Measurements from ENCODE around the gene TBL1X.
"Not testable (repeated sequence)": the region's sequence is repeated elsewhere in the genome, so short reads cannot be mapped to it uniquely, and the experiment has no call there.

The TBL1X gene

GRCh38 chrX:9758021-9758638 lies 293.3 kb downstream of the TBL1X start:
- Histone ChIP-seq H3K27ac (ENCODE audit: low read length) (no peak overlapping the region), H3K4me1 (ENCODE audit: insufficient read depth, low read length) (no peaks in the 10 kb centered on the region), H3K9me3 (ENCODE audit: insufficient read depth, low read depth, low read length) (no peaks in the 10 kb centered on the region), H3K9ac (ENCODE audit: low read depth, low read length) (no peak overlapping the region), H3K27me3 (ENCODE audit: insufficient read depth, low read length) (no peaks in the 10 kb centered on the region), H3K4me3 (ENCODE audit: low read length) (no peak overlapping the region), H3K36me3 (ENCODE audit: insufficient read depth, low read depth, low read length) (no peaks in the 10 kb centered on the region)

- Histone ChIP-seq H3K9ac (ENCODE audit: low read depth, low read length) (no peak overlapping the region), H3K4me1 (ENCODE audit: insufficient read depth, low read length) (no peaks in the 10 kb centered on the region), H3K36me3 (ENCODE audit: insufficient read depth, low read depth, low read length) (no peaks in the 10 kb centered on the region), H3K9me3 (ENCODE audit: insufficient read depth, low read depth, low read length) (no peaks in the 10 kb centered on the region), H3K27ac (ENCODE audit: low read length) (no peak overlapping the region), H3K4me3 (ENCODE audit: low read length) (no peak overlapping the region), H3K27me3 (ENCODE audit: insufficient read depth, low read length) (no peaks in the 10 kb centered on the region)
These were observed 294.5 kb downstream of the TBL1X start for GRCh38 chrX:9759337-9759736.

DNA sequence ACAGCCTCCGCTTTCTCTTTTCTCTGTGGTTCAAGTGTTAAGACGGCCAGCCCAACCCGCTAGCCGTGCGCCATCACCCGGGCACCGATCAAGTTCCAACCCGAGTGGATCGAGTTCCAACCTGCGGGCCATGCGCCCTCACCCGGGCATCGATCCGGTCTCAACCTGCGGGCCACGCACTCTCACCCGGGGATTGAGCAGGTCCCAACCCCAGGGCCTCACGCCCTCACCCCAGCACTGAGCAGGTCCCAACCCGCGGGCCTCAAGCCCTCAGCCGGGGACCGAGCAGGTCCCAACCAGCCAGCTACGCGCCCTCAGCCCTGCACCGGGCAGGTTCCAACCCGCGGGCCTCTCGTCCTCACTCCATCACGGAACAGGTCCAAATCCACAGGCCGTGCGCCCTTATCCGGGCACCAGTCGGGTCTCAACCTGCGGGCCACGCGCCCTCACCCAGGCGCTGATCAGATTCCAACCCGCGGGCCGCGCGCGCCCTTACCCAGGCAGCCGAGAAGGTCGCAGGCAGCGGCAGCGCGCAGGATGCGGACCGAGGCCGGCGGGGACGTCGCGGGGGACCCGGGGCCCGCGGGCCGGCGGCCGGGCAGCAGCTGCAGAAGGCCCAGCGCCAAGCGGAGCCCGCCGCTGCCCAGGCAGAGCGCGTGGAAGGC lies 300.3 kb downstream of the TBL1X start:
- peak overlapping the region; percentile 53 for H3K9ac ChIP-seq (ENCODE audit: low read depth, low read length)

GRCh38 chrX:9765737-9766097 lies 300.9 kb downstream of the TBL1X start, which contains the start of gene GPR143:
GPR143 (minus strand) TSS chrX:9765847; CDS start chrX:9765817, 30 bp downstream.
- H3K9me3 ChIP-seq (ENCODE audit: insufficient read depth, low read depth, low read length) = no peaks in the 10 kb centered on the region
- H3K36me3 ChIP-seq (ENCODE audit: insufficient read depth, low read depth, low read length) = no peaks in the 10 kb centered on the region
- peak within 1 kb of the TSS; percentile 60; the same call in 1 of the 2 replicates for H3K4me3 ChIP-seq (ENCODE audit: low read length)
- peak within 1 kb of the TSS; percentile 53 for H3K9ac ChIP-seq (ENCODE audit: low read depth, low read length)
- H3K27me3 ChIP-seq (ENCODE audit: insufficient read depth, low read length) = no peaks in the 10 kb centered on the region
- H3K4me1 ChIP-seq (ENCODE audit: insufficient read depth, low read length) = peaks cover 4% of the 10 kb centered on the region; the same call in 1 of the 2 replicates
- no peak within 1 kb of the TSS for H3K27ac ChIP-seq (ENCODE audit: low read length)

More for the DNA sequence above, 300.3 kb downstream of the TBL1X start:
- Histone ChIP-seq H3K27me3 (ENCODE audit: insufficient read depth, low read length) (no peaks in the 10 kb centered on the region), H3K36me3 (ENCODE audit: insufficient read depth, low read depth, low read length) (no peaks in the 10 kb centered on the region), H3K4me1 (ENCODE audit: insufficient read depth, low read length) (peaks cover 4% of the 10 kb centered on the region; the same call in 1 of the 2 replicates), H3K27ac (ENCODE audit: low read length) (no peak overlapping the region), H3K9me3 (ENCODE audit: insufficient read depth, low read depth, low read length) (no peaks in the 10 kb centered on the region), H3K4me3 (ENCODE audit: low read length) (peak overlapping the region; percentile 60; the same call in 1 of the 2 replicates)

DNA sequence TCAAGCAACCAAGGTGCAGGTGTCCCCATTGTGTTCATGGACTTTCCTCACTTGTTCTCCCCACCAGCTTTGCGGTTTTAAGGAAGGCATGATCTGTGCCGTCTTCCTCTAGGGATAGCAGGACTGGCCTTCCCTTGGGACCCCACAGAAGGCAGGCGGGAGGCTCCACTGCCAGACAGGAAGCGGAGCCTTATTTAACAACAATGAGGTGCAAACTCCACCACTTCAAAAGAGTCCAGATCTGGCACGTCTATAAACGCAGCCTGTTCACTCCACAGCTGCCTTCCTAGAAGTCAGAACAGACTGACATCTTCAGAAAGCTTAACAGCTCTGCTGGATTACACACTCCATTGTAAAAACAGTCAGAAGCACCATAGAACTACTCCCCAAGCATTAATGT lies 302.5 kb downstream of the TBL1X start:
- Histone ChIP-seq H3K27ac (ENCODE audit: low read length) (no peak overlapping the region), H3K27me3 (ENCODE audit: insufficient read depth, low read length) (no peaks in the 10 kb centered on the region), H3K4me3 (ENCODE audit: low read length) (no peak overlapping the region), H3K9me3 (ENCODE audit: insufficient read depth, low read depth, low read length) (no peaks in the 10 kb centered on the region), H3K4me1 (ENCODE audit: insufficient read depth, low read length) (peaks cover 4% of the 10 kb centered on the region; the same call in 1 of the 2 replicates), H3K9ac (ENCODE audit: low read depth, low read length) (no peak overlapping the region), H3K36me3 (ENCODE audit: insufficient read depth, low read depth, low read length) (no peaks in the 10 kb centered on the region)

DNA sequence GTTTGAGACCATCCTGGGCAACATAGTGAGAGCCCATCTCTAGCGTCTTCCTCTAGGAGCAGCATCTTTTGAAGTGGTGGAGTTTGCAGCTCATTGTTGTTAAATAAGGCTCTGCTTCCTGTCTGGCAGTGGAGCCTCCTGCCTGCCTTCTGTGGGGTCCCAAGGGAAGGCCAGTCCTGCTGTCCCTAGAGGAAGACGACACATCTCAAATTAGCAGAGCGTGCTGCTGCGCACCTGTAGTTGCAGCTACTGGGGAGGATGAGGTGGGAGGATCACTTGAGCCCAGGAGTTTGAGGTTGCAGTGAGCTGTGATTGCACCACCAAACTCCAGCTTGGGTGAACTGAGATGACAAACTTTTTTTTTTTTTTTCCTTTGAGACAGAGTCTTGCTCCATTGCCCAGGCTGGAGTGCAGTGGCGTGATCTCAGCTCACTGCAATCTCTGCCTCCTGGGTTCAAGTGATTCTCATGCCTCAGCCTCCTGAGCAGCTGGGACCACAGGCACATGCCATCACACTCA lies 303.5 kb downstream of the TBL1X start:
- not testable (repeated sequence) for H3K9ac ChIP-seq (ENCODE audit: low read depth, low read length); H3K9me3 ChIP-seq (ENCODE audit: insufficient read depth, low read depth, low read length); H3K36me3 ChIP-seq (ENCODE audit: insufficient read depth, low read depth, low read length); H3K27me3 ChIP-seq (ENCODE audit: insufficient read depth, low read length); H3K4me1 ChIP-seq (ENCODE audit: insufficient read depth, low read length); H3K27ac ChIP-seq (ENCODE audit: low read length); H3K4me3 ChIP-seq (ENCODE audit: low read length)

DNA sequence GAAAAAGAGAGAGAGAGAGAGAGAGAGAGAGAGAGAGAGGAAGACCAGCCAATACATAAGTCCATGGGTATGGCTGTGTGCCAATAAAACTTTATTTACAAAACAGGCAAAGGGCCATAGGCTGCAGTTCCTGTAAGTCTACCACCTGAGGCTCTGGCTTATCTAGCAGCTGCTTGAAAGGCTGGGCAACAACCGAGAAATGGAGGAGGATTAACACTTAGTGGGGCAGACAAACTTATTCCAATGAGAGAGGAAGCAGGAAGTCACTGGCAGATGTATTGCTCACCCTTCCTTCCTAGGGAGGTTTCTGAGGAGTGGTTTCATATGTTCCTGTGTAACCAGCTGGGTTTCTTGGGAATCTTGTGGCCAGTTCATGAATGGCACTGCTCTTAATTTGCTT lies 305.5 kb downstream of the TBL1X start:
- peaks cover 4% of the 10 kb centered on the region; the same call in 1 of the 2 replicates for H3K4me1 ChIP-seq (ENCODE audit: insufficient read depth, low read length)

DNA sequence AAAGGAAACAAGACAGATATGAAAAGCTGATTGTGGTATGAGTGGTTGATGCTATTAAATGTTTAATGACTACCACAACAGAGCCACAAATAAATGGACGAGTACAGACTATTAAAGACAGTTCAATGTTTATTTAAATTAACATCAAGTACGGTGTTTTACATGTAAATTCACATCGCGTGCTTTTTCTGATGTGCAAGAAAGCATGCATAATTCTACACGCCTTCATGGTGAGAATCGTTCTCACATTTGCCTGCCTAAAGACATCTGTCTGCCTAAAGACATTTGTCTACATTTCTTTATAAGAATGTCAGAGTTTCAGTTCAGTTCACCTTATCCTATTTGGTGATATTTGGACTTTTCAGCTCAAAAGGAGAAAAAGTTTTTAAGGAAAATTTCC lies 308.1 kb downstream of the TBL1X start:
- Histone ChIP-seq H3K9me3 (ENCODE audit: insufficient read depth, low read depth, low read length) (no peaks in the 10 kb centered on the region), H3K4me3 (ENCODE audit: low read length) (no peak overlapping the region), H3K4me1 (ENCODE audit: insufficient read depth, low read length) (no peaks in the 10 kb centered on the region), H3K36me3 (ENCODE audit: insufficient read depth, low read depth, low read length) (no peaks in the 10 kb centered on the region), H3K9ac (ENCODE audit: low read depth, low read length) (no peak overlapping the region), H3K27ac (ENCODE audit: low read length) (no peak overlapping the region), H3K27me3 (ENCODE audit: insufficient read depth, low read length) (no peaks in the 10 kb centered on the region)

More for the DNA sequence above, 305.5 kb downstream of the TBL1X start:
- H3K4me3 ChIP-seq (ENCODE audit: low read length) = no peak overlapping the region
- no peaks in the 10 kb centered on the region for H3K36me3 ChIP-seq (ENCODE audit: insufficient read depth, low read depth, low read length)
- no peaks in the 10 kb centered on the region for H3K9me3 ChIP-seq (ENCODE audit: insufficient read depth, low read depth, low read length)
- H3K27ac ChIP-seq (ENCODE audit: low read length) = no peak overlapping the region
- H3K27me3 ChIP-seq (ENCODE audit: insufficient read depth, low read length) = no peaks in the 10 kb centered on the region
- H3K9ac ChIP-seq (ENCODE audit: low read depth, low read length) = no peak overlapping the region

DNA sequence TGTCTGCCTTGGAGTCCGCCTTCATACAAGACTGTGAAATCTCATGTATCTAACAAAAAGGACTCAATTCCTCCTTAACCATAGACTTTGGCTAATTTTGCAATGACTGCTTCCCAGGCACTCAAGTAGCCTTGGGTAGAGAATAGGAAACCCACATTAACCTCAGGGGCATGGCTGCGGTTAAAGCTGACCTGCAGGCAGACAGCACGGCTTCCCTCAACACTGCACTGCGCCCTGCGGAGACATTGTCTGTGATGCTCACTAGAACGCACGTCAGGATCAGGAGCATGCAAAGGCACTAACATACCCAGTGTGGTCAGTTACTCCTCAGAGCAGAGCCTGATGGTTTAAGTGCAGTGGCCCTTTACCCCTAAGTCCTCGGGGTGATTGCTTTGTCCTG lies 311.1 kb downstream of the TBL1X start:
- H3K36me3 ChIP-seq (ENCODE audit: insufficient read depth, low read depth, low read length) = no peaks in the 10 kb centered on the region
- no peak overlapping the region for H3K4me3 ChIP-seq (ENCODE audit: low read length)
- no peak overlapping the region for H3K9ac ChIP-seq (ENCODE audit: low read depth, low read length)
- H3K9me3 ChIP-seq (ENCODE audit: insufficient read depth, low read depth, low read length) = no peaks in the 10 kb centered on the region
- H3K27ac ChIP-seq (ENCODE audit: low read length) = no peak overlapping the region
- H3K27me3 ChIP-seq (ENCODE audit: insufficient read depth, low read length) = no peaks in the 10 kb centered on the region
- H3K4me1 ChIP-seq (ENCODE audit: insufficient read depth, low read length) = no peaks in the 10 kb centered on the region

- Histone ChIP-seq H3K9ac (ENCODE audit: low read depth, low read length) (no peak overlapping the region), H3K36me3 (ENCODE audit: insufficient read depth, low read depth, low read length) (no peaks in the 10 kb centered on the region), H3K27ac (ENCODE audit: low read length) (no peak overlapping the region), H3K4me3 (ENCODE audit: low read length) (no peak overlapping the region), H3K27me3 (ENCODE audit: insufficient read depth, low read length) (peaks cover 6% of the 10 kb centered on the region; the same call in 1 of the 2 replicates), H3K4me1 (ENCODE audit: insufficient read depth, low read length) (no peaks in the 10 kb centered on the region), H3K9me3 (ENCODE audit: insufficient read depth, low read depth, low read length) (no peaks in the 10 kb centered on the region)
These were observed 317.1 kb downstream of the TBL1X start for GRCh38 chrX:9781941-9782340.

DNA sequence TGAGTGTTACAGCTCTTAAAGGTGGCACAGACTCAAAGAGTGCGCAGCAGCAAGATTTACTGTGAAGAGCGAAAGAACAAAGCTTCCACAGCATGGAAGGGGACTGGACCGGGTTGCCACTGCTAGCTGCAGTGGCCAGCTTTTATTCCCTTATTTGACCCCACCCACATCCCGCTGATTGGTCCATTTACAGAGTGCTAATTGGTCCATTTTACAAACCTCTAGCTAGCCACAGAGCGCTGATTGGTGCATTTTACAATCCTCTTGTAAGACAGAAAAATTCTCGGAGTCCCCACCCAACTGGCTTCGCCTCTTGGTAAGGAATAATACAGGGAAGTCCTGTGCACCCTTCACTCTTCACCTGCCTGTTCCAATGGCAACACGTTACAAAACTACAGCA lies 319.5 kb downstream of the TBL1X start:
- H3K4me3 ChIP-seq (ENCODE audit: low read length) = no peak overlapping the region
- no peak overlapping the region for H3K9ac ChIP-seq (ENCODE audit: low read depth, low read length)
- peaks cover 14% of the 10 kb centered on the region; the same call in 1 of the 2 replicates for H3K4me1 ChIP-seq (ENCODE audit: insufficient read depth, low read length)
- no peaks in the 10 kb centered on the region for H3K9me3 ChIP-seq (ENCODE audit: insufficient read depth, low read depth, low read length)
- H3K27me3 ChIP-seq (ENCODE audit: insufficient read depth, low read length) = peaks cover 12% of the 10 kb centered on the region; the same call in 1 of the 2 replicates
- no peaks in the 10 kb centered on the region for H3K36me3 ChIP-seq (ENCODE audit: insufficient read depth, low read depth, low read length)
- H3K27ac ChIP-seq (ENCODE audit: low read length) = no peak overlapping the region
